Spleen (tissue), 11 donors: ENCODE measurements around the gene NBPF19. TPM values are rescaled to one million over a fixed set of nuclear protein-coding genes. Genes with fewer than 3 reads are reported as not detected.
"Not testable (repeated sequence)": the region's sequence is repeated elsewhere in the genome, so short reads cannot be mapped to it uniquely, and the experiment has no call there.

Experiments used
- DNase-seq: peaks from one replicate; pipeline ENCODE4 v3.0.0-alpha.2; 2020
- H3K27ac ChIP-seq, 8 donors: fragments of 200-600 bp; sonication (generic) in 7 of 8; 1 replicate in 4 of 8; 2 replicates in 4 of 8; pipeline versions ENCODE4 v1.5.0 to v1.8.0; 2016 to 2021; ENCODE audit warnings: inconsistent platforms in 4 of 8, mild to moderate bottlenecking in 4 of 8, moderate library complexity in 1 of 8
- H3K27me3 ChIP-seq, 7 donors: fragments of 200-600 bp; sonication (generic) in 6 of 7; replicated peaks in 1 of 7; 1 replicate in 4 of 7; 2 replicates in 3 of 7; pipeline versions ENCODE4 v1.5.0 to v1.8.0; 2016 to 2021; ENCODE audit warnings: inconsistent platforms in 3 of 7, mild to moderate bottlenecking in 1 of 7
- H3K36me3 ChIP-seq, 6 donors: fragments of 200-600 bp; sonication (generic) in 5 of 6; 1 replicate in 4 of 6; 2 replicates in 2 of 6; pipeline versions ENCODE4 v1.5.0 to v1.8.0; 2016 to 2021; ENCODE audit warnings: inconsistent platforms in 2 of 6
- H3K4me1 ChIP-seq, 6 donors: fragments of 200-600 bp; sonication (generic) in 5 of 6; 1 replicate in 3 of 6; 2 replicates in 3 of 6; pipeline versions ENCODE4 v1.5.0 to v1.8.0; 2016 to 2021; ENCODE audit warnings: inconsistent platforms in 3 of 6
- H3K4me3 ChIP-seq, 8 donors: fragments of 200-600 bp; sonication (generic) in 7 of 8; 1 replicate in 4 of 8; 2 replicates in 4 of 8; pipeline versions ENCODE4 v1.5.0 to v1.8.0; 2016 to 2021; ENCODE audit warnings: inconsistent platforms in 4 of 8, mild to moderate bottlenecking in 4 of 8, moderate library complexity in 2 of 8
- H3K9me3 ChIP-seq, 8 donors: fragments of 200-600 bp; sonication (generic) in 7 of 8; 1 replicate in 4 of 8; 2 replicates in 4 of 8; pipeline versions ENCODE4 v1.5.0 to v1.8.0; 2016 to 2021; ENCODE audit warnings: inconsistent platforms in 4 of 8
- POLR2AphosphoS5 ChIP-seq, 3 donors: sonication (generic); formaldehyde crosslinking; IDR thresholded peaks; one replicate each; pipeline ENCODE4 v1.5.1; 2017; ENCODE audit warnings: antibody characterized with exemption in 3 of 3
- WGBS, 5 donors: extraction: QIAGEN DNeasy Blood & Tissue Kit in 3 of 5; methylation state at CpG; one replicate each; pipeline versions ENCODE4 v1.1.5 to v1.1.7; 2013 to 2018; 5-methylcytosine and 5-hydroxymethylcytosine counted together
- intact Hi-C: fragments of 100-400 bp; cut with DNase I; formaldehyde crosslinking; loops from one replicate; pipeline ENCODE4 v1.15.0; 2023; ENCODE audit warnings: low total_unique reads
- polyA plus RNA-seq, 3 donors: library from polyadenylated mRNA; stranded (reverse); fragments of 200-250 nt; gene quantifications; one replicate each; pipeline ENCODE4 v1.2.1, GENCODE V29; 2013
- total RNA-seq, 7 donors: library from RNA; depleted of rRNA in 3 of 7; stranded (reverse); fragments of >200 nt in 3 of 7; fragmentation: NEBNext Ultra II Directional in 4 of 7; extraction: Animal tissue kit (Norgen Biotek cat#: 25700) in 4 of 7; gene quantifications; one replicate each; pipeline versions ENCODE4 v1.1.0 to v1.2.1, GENCODE V29; 2016 to 2021
- donor health status: healthy with polysubstance abuse.
- donor health status: DM: no; HTN: no; CAD: no; lungs with moderate emphysema.
- donor health status: DM: no; HTN: no; CAD: no.
- donor health status: Bipolar disorder and iron deficiency.
- donor health status: healthy.
- donor health status: DM: no; HTN: no; CAD: no.
- donor health status: DM: yes; HTN: yes; CAD: no.

NBPF19 gene
- total and polyA plus RNA-seq, 10 donors = 2.5 to 60.7 (median 30.8) TPM

DNA sequence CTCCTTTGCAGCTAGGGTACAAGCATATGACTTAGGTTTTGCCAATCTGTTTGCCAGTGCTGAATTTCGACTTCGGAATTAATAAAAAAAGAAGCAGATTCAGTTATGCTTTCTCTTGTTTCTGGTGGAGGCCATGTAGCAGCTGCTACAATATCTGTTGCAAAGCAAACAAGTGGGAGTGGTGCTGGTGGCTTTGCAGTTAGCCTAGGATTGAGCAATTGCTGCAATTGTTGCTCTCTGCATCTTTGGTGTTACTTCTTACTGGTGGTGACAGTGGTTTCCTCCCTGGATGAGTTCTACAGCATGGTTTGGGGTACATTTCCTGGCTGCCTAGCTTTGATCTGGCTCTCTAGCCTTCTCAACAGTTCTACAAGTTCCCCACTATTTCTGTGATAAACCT is 110.7 kb downstream of the NBPF19 start:
- peak overlapping the region in 2 of 8 donors; percentile 52 to 57 for H3K27ac ChIP-seq
- DNase-seq = peak; percentile 49
- 17% methylated on average over 2 of the region's 2 CpGs; no CpG with 5 or more reads in 4 of the 5 donors for WGBS, 5 donors

More for the DNA sequence above, 110.7 kb downstream of the NBPF19 start:
- H3K4me1 ChIP-seq, H3K36me3 ChIP-seq, intact Hi-C loops, H3K4me3 ChIP-seq, H3K9me3 ChIP-seq, H3K27me3 ChIP-seq: not testable (repeated sequence)
- peak in 1 of 3 donors; percentile 60 for TF ChIP-seq POLR2AphosphoS5 (IDR thresholded peaks at IDR 0.05)

Other genes with a start within 250 kb of the NBPF19 start
- 1 to 10 TPM; 1.9 to 6.6 (median 2.8) TPM for gene PPIAL4C, start 108.8 kb downstream of the NBPF19 start, total RNA-seq
- under 1 TPM in 2 of 3 donors, not detected in 1; 0.74 to 0.87 TPM for gene PPIAL4C, start 108.8 kb downstream of the NBPF19 start, polyA plus RNA-seq